HepG2 (cell line): ENCODE results near the gene SEMA6B. TPM values are rescaled to one million over a fixed set of nuclear protein-coding genes. Genes with fewer than 3 reads are reported as not detected.
A peak's percentile ranks its signal among the peaks of the same experiment; 100 is the strongest.

Experiments
- ARNT2 ChIP-seq: sonication (generic); formaldehyde crosslinking; IDR thresholded peaks from 2 replicates; pipeline ENCODE4 v1.8.0; 2022; ENCODE audit warnings: mild to moderate bottlenecking, low read depth, missing genetic modification reagents, moderate library complexity
- CBX5 ChIP-seq: sonication (generic); formaldehyde crosslinking; IDR thresholded peaks from 2 replicates; pipeline ENCODE4 v1.4.0; 2020; ENCODE audit warnings: missing genetic modification reagents, borderline replicate concordance
- EEA1 ChIP-seq: sonication (generic); formaldehyde crosslinking; IDR thresholded peaks from 2 replicates; pipeline ENCODE4 v1.5.1; 2020; ENCODE audit warnings: mild to moderate bottlenecking, missing genetic modification reagents, borderline replicate concordance
- FOXP1 ChIP-seq, 2 experiments: fragments of 450-650 bp in 1 of 2; IDR thresholded peaks; 2 replicates each; pipeline ENCODE4 v1.6.1; 2017 to 2018; ENCODE audit warnings: antibody characterized with exemption in 1 of 2
- GTF2F1 ChIP-seq: fragments of 150-350 bp; IDR thresholded peaks from 2 replicates; pipeline ENCODE4 v1.6.1; 2014; ENCODE audit warnings: low read length
- HIC2 ChIP-seq: sonication (generic); formaldehyde crosslinking; IDR thresholded peaks from 2 replicates; pipeline ENCODE4 v1.9.0; 2022; ENCODE audit warnings: low read depth, missing genetic modification reagents
- IRF1 ChIP-seq: sonication (generic); formaldehyde crosslinking; IDR thresholded peaks from 2 replicates; pipeline ENCODE4 v1.4.0; 2020; ENCODE audit warnings: low read depth, mild to moderate bottlenecking, missing genetic modification reagents
- MTF2 ChIP-seq: sonication (generic); formaldehyde crosslinking; IDR thresholded peaks from 2 replicates; pipeline ENCODE4 v1.5.0; 2020; ENCODE audit warnings: missing genetic modification reagents, borderline replicate concordance
- NFYB ChIP-seq: sonication (generic); formaldehyde crosslinking; IDR thresholded peaks from 2 replicates; pipeline ENCODE4 v1.4.0; 2020; ENCODE audit warnings: missing genetic modification reagents
- PCBP1 ChIP-seq: fragments of 200-400 bp; formaldehyde crosslinking; IDR thresholded peaks from 2 replicates; pipeline ENCODE4 v1.6.1; 2017; ENCODE audit warnings: mild to moderate bottlenecking, low read depth, low read length, borderline replicate concordance
- SATB2 ChIP-seq: sonication (generic); formaldehyde crosslinking; IDR thresholded peaks from 2 replicates; pipeline ENCODE4 v1.5.0; 2020; ENCODE audit warnings: missing genetic modification reagents
- SP2 ChIP-seq: sonication (generic); formaldehyde crosslinking; IDR thresholded peaks from 2 replicates; pipeline ENCODE4 v1.5.1; 2020; ENCODE audit warnings: mild to moderate bottlenecking, missing genetic modification reagents
- XRCC5 ChIP-seq: fragments of 200-400 bp; formaldehyde crosslinking; optimal IDR thresholded peaks from 2 replicates; pipeline ENCODE3; 2017; ENCODE audit warnings: mild to moderate bottlenecking, low read length
- ZBTB8A ChIP-seq: sonication (generic); formaldehyde crosslinking; IDR thresholded peaks from 2 replicates; pipeline ENCODE4 v1.4.0; 2020; ENCODE audit warnings: mild to moderate bottlenecking, low read depth, missing genetic modification reagents, borderline replicate concordance
- ZNF136 ChIP-seq: sonication (generic); formaldehyde crosslinking; IDR thresholded peaks from 2 replicates; pipeline ENCODE4 v1.8.1; 2022; ENCODE audit warnings: low read depth, mild to moderate bottlenecking, moderate library complexity, missing genetic modification reagents
- ZNF138 ChIP-seq: sonication (generic); formaldehyde crosslinking; IDR thresholded peaks from 2 replicates; pipeline ENCODE4 v1.5.0; 2020; ENCODE audit warnings: mild to moderate bottlenecking, low read depth, missing genetic modification reagents
- ZNF160 ChIP-seq: sonication (generic); formaldehyde crosslinking; IDR thresholded peaks from 2 replicates; pipeline ENCODE4 v1.8.0; 2022; ENCODE audit warnings: mild to moderate bottlenecking, inconsistent platforms, missing genetic modification reagents
- ZNF180 ChIP-seq: sonication (generic); formaldehyde crosslinking; IDR thresholded peaks from 2 replicates; pipeline ENCODE4 v1.4.0; 2020; ENCODE audit warnings: low read depth, missing genetic modification reagents, borderline replicate concordance
- ZNF263 ChIP-seq: sonication (generic); formaldehyde crosslinking; IDR thresholded peaks from 2 replicates; pipeline ENCODE4 v1.4.0; 2020; ENCODE audit warnings: missing genetic modification reagents
- ZNF329 ChIP-seq: sonication (generic); formaldehyde crosslinking; IDR thresholded peaks from 2 replicates; pipeline ENCODE4 v1.9.0; 2021; ENCODE audit warnings: low read depth, mild to moderate bottlenecking, missing genetic modification reagents
- ZNF383 ChIP-seq: sonication (generic); formaldehyde crosslinking; IDR thresholded peaks from 2 replicates; pipeline ENCODE4 v1.4.0; 2020; ENCODE audit warnings: missing genetic modification reagents, mild to moderate bottlenecking, borderline replicate concordance
- ZNF44 ChIP-seq: sonication (generic); formaldehyde crosslinking; IDR thresholded peaks from 2 replicates; pipeline ENCODE4 v1.5.1; 2020; ENCODE audit warnings: mild to moderate bottlenecking, missing genetic modification reagents
- ZNF556 ChIP-seq: sonication (generic); formaldehyde crosslinking; IDR thresholded peaks from 2 replicates; pipeline ENCODE4 v1.4.0; 2020; ENCODE audit warnings: mild to moderate bottlenecking, missing genetic modification reagents, borderline replicate concordance
- ZNF782 ChIP-seq: sonication (generic); formaldehyde crosslinking; IDR thresholded peaks from 2 replicates; pipeline ENCODE4 v1.4.0; 2020; ENCODE audit warnings: missing genetic modification reagents, mild to moderate bottlenecking, borderline replicate concordance
- polyA plus RNA-seq, 8 experiments: library from polyadenylated mRNA; depleted of rRNA in 3 of 8; stranded (reverse) in 7 of 8; unstranded in 1 of 8; fragments of >200 nt; fragmentation: Illumina TruSeq in 4 of 8; extraction: Trizol in 4 of 8; gene quantifications; 2 replicates each; pipeline versions ENCODE4 v1.2.1 to v1.2.3, GENCODE V29; 2011 to 2016; ENCODE audit warnings: low read depth in 4 of 8, missing spikeins in 1 of 8, mixed read lengths in 1 of 8; ENCODE audit not compliant: insufficient read depth in 1 of 8
- total RNA-seq, 5 experiments: library from RNA; depleted of rRNA; stranded (reverse); fragments of >200 nt; fragmentation: Illumina TruSeq; extraction: Trizol; gene quantifications; 2 replicates each; pipeline ENCODE4 v1.2.3, GENCODE V29; 2016; ENCODE audit warnings: low read depth in 1 of 5
- TF ChIP-seq, protein P1 (sequence below): sonication (generic); formaldehyde crosslinking; IDR thresholded peaks from 2 replicates; pipeline ENCODE4 v1.4.0; 2020; ENCODE audit warnings: missing genetic modification reagents

Gene SEMA6B
- total and polyA plus RNA-seq, 2 of the 13 experiments (the other 11 are each of a cell fraction or from before 2014, with no cell fraction given) = 45.5 to 67.1 TPM

DNA sequence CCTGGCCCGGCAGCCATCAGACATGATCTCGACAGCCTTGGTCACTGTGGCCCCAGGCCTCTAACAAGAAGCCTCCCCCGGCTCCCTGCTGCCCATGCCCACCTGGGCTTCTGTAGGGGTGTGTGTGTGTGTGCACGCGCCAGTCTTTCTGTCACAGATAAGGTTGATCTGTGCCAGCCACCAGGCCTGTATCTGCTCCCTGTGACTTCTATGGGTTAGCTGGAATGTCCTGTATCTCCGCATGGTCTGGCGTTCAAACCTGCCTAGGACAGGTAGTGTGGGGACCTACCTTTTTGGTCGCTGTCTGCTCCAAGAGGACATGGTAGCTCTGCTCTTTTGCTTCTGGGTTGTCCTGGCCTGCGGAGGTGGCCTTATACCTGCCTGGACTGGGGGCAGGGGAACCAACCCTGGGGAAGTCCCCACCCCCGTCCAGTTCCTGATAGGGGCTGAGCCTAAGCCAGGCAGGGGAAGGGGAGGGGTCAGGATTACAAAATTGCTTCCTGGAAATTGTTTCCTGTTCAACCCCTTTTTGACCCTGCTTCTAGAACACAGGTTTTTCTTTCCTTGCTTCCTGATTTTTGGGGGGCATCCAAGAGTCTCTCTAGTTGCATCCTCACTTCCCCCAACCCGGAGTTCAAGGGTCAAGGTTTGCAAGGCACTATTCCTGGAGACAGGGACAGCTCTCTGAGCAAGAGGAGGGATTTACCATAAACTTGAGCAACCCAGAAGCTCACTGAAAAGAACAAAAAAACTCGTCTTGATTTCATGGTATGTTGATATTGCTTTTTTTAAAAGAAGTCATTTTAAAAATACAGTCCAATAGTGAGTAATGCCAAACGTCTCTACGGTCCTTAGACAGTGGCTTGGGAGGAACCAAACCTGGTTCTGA, 19.5 kb downstream of the SEMA6B start, which contains the start of gene LRG1 (continued):
- 0 out of 2 replicates have a peak, but pooled peaks have one; percentile 26 for TF ChIP-seq ZNF329 (CRISPR knock-in tag)
- TF ChIP-seq, protein P1, sequence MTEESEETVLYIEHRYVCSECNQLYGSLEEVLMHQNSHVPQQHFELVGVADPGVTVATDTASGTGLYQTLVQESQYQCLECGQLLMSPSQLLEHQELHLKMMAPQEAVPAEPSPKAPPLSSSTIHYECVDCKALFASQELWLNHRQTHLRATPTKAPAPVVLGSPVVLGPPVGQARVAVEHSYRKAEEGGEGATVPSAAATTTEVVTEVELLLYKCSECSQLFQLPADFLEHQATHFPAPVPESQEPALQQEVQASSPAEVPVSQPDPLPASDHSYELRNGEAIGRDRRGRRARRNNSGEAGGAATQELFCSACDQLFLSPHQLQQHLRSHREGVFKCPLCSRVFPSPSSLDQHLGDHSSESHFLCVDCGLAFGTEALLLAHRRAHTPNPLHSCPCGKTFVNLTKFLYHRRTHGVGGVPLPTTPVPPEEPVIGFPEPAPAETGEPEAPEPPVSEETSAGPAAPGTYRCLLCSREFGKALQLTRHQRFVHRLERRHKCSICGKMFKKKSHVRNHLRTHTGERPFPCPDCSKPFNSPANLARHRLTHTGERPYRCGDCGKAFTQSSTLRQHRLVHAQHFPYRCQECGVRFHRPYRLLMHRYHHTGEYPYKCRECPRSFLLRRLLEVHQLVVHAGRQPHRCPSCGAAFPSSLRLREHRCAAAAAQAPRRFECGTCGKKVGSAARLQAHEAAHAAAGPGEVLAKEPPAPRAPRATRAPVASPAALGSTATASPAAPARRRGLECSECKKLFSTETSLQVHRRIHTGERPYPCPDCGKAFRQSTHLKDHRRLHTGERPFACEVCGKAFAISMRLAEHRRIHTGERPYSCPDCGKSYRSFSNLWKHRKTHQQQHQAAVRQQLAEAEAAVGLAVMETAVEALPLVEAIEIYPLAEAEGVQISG (CRISPR knock-in tag) = peak; percentile 49; the same call in 1 of the 2 replicates
- no peak for TF ChIP-seq SATB2
- no peak for TF ChIP-seq EEA1 (CRISPR knock-in tag)
- TF ChIP-seq FOXP1 (IDR thresholded peaks at IDR 0.05) = no peak
- peak; percentile 19 for TF ChIP-seq FOXP1 (CRISPR knock-in tag; IDR thresholded peaks at IDR 0.05)
- peak; percentile 58; the same call in 1 of the 2 replicates for TF ChIP-seq NFYB
- no peak for TF ChIP-seq ZNF782
- TF ChIP-seq ZNF138 (CRISPR knock-in tag) = no peak
- TF ChIP-seq ZBTB8A (CRISPR knock-in tag) = no peak
- TF ChIP-seq ZNF263 (CRISPR knock-in tag) = no peak
- peak; percentile 30; the same call in 1 of the 2 replicates for TF ChIP-seq ARNT2
- TF ChIP-seq ZNF383 (CRISPR knock-in tag) = no peak
- no peak for TF ChIP-seq ZNF136 (CRISPR knock-in tag)
- TF ChIP-seq MTF2 = 0 out of 2 replicates have a peak, but pooled peaks have one; percentile 21
- 0 out of 2 replicates have a peak, but pooled peaks have one; percentile 18 for TF ChIP-seq GTF2F1
- TF ChIP-seq IRF1 (CRISPR knock-in tag) = no peak
- TF ChIP-seq ZNF44 (CRISPR knock-in tag) = no peak
- TF ChIP-seq HIC2 (CRISPR knock-in tag) = peak; percentile 75; the same call in 1 of the 2 replicates
- TF ChIP-seq ZNF160 (CRISPR knock-in tag) = no peak
- TF ChIP-seq SP2 = peak; percentile 31; the same call in 1 of the 2 replicates
- TF ChIP-seq XRCC5 = no peak
- TF ChIP-seq PCBP1 = no peak
- TF ChIP-seq ZNF556 (CRISPR knock-in tag) = no peak
- TF ChIP-seq CBX5 = peak; percentile 33; the same call in 1 of the 2 replicates
- TF ChIP-seq ZNF180 (CRISPR knock-in tag) = no peak
